ENCODE data around the gene OR52N2.

The OR52N2 gene

DNA sequence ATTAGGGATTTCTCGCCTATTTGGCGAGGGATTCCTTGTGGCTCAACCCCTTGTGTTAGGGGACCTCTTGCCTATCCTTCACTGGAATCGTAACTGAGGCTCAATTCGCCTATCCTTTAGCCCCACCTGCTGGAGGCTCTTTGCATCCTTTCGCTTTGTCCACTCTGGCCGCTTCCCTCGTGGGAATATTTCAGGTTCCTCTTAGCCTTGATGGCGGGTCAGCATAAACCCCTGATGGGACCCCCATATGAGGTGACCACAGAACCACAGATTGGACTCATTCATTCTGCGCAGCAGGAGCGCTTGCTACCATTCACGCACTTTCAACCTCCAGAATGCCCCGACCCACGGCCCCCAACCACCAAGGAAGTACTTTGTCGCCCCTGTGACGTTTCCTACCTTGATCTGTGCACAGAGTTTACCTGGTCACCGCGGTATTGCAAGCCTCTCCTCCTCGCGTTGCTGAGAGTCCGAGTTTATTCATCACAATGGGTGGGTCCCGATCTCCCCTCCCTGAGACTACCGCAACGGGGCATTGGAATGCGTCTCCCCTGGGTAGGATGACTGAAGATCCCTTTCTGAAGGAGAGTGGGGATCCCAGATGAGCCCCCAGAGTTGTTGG lies at the start of gene OR52N2:
Gene OR52N2 (plus strand): TSS at position 425 of the 622 bp plus-strand sequence. CDS start 11,412 bp downstream, outside the sequence.
- DNase-seq, result peak; percentile 63

DNA sequence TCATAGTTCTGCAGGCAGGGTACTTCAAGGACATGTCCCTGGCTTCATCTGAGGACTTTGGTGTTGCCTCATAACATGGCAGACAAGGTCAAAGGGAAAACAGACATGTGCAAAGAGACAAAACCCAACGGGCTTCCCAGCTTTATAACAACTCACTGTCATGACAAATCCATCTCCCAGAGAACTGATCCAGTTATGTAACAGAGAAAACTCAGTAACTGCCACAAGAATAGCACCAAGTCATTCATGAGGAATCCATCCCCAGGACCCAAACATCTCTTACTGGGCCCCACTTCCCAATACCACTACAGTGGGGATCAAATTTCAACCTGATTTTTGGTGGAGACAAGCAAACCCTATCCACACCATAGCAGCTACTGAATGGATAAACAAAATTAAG lies 41.7 kb upstream of the OR52N2 start:
- DNase-seq, result no peak

DNA sequence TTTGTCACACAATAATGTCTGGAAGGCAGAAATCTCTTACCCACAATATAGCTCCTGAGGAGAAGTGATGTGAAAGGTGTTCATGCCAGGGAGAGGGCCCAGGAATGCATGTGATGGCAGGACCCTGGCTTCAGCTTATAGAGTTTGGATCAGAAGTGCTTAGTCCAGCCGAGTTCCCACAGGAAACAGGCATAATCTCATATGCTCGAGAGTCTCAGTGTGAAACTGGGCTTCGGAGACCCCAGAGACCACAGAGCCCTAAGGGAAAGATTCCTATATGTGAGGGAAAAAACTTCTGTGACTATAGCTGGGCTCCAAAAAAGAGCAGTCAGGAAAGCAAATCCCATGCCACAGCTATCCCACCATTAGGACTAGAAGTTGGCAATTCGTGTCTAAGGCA lies 25.5 kb upstream of the OR52N2 start, which contains the start of gene OR52N5:
Gene OR52N5 (minus strand): TSS at position 101 of the 400 bp plus-strand sequence. CDS start 4,721 bp downstream, outside the sequence.
- no peak for DNase-seq

DNA sequence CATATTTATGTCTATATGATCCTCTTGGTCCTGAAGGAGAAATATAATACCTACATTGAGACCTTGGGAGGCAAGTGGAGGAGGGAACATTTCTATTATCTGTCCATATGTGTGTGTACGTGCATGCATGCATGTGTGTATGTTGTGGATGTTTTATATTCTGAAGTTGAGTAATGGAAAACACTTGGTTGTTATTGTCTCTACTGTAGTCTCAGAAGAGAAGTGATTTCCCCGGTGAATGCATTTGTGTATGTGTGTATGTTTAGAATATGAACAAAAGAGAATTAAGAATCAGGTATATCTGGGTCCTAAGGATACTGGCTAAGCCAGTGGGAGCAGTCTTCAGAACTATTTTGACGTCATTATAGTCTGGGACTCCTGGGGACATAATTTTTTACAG lies 17.6 kb upstream of the OR52N2 start, which contains the start of gene OR52N1:
Gene OR52N1 (minus strand): TSS at position 101 of the 400 bp plus-strand sequence. CDS start 2,449 bp downstream, outside the sequence.
- DNase-seq, result no peak

DNA sequence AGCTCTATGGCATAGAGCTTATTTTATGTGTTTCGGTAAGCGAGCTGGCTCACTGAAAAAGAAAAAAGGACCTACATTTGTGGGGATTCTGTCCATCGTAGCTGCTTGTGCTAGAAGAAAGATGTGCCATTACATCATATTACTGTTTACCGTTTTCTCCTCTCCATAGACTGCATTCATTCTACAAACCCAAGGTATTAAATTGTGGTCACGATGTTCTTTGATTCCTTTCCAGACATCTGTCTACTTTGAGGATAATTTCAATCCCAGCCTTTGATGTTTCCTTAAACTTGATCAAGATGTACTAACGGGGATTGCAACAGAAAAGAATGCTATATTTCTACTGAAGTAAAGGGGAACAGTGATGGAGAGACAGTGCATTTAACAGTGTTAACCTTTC lies 12.2 kb upstream of the OR52N2 start:
- no peak for DNase-seq

DNA sequence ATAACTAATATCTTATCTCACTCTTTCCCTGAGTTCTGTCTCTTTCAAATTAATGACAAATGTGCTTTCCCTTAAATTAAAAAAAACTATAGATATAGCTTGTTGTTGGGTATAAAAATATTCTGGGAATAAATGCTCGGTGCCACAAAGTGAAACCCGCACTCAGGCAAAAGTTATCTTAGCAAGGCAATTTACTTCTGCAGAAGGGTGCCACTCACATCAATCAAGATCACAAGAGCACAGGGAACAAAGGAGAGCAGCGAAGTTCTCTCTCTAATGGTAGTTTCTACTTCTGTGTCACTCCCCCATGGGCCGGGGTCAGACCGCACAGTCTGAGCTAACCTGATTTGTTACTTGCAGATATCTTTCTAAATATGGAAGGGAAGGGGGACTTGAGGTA lies 4.7 kb upstream of the OR52N2 start:
- no peak for DNase-seq

DNA sequence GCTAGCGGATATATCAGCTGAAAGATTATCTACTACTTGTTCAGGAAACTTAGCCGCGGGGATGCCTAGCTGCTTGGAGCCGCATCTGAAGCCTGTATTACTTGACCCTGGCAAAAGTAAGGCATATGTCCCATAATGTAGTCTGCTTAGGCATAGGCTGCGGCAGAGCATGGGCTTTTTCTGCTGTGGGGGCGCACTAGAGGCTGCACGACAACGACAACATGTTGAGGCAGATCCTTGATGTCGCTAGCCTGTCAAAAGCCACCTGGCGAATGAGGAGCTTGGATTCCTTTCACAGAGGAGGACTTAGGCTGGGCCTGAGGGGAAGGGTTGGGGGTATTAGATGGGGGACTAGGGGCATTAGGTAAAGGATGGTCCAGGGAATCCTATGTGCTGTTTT lies 1.1 kb upstream of the OR52N2 start:
- DNase-seq, result no peak

DNA sequence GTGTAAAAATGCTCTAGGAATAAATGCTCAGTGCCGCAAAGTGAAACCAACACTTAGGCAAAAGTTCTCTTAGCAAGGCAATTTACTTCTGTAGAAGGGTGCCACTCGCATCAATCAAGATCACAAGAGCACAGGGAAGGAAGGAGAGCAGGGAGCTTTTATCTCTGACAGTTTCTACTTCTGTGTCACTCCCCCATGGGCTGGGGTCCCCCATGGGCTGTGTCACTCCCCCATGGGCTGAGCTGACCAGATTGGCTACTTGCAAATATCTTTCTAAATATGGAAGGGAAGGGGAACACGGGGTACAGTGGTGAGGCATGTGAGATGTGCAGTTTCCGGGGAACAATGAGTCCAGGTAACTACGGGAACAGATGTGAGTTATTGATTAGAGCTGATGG lies 397 bp downstream of the OR52N2 start:
- peak; percentile 7 for DNase-seq

DNA sequence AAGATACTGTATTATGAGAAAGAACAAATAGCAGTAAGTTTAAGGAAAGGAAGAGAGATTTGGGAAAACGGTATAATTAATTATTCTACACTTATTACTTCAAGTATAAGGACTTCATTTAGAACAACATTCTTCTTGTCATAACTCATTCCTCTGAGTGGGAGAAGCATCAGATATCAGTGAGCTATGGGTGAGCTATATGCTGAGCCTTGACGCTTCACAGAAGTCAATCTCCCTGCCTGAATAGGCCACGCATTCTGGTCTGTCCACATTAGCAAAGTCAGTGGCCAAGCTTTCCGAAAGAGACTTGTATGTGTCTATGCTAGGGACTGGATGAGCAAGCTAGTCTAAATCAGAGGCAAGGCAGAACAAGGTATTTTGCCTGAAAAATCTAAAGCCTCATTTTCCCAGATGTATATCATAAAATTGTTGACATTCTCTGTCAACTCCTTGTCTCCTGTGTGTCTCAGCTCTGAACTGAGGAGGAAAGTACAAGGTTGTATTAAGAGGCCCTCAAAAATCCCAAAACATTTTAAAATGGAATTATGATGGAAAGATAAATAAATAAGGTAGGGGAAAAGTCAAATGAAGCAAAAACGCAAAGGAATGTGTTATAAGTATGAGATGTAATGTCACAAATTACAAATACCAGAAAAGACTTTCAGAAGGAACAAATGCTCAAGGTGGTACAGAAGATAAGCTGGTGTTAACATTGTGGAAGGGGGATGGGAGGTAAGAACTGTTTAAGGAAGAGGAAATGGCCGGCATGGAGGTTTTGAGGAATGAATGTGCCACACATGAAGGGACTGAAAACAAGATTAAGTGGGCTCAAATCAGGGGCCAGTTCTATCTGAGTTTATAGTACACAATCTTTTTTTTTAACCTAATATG lies 1.4 kb downstream of the OR52N2 start:
- DNase-seq, result peak; percentile 5

DNA sequence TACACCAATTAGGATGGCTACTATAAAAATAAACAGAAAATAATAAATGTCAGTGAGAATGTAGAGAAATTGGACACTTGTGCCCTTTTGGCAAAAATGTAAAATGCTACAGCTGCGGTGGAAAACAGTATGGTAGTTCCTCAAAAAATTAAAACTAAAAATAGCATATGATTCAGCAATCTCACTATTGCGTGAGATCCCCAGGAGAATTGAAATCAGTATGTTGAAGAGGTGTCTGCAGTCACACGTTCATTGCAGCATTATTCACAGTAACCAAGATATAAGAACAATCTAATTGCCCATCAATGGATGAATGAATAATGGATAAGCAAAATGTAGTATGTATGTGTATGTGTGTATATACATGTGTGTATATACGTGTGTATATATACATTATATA lies 6.8 kb downstream of the OR52N2 start:
- peak; percentile 89 for DNase-seq

DNA sequence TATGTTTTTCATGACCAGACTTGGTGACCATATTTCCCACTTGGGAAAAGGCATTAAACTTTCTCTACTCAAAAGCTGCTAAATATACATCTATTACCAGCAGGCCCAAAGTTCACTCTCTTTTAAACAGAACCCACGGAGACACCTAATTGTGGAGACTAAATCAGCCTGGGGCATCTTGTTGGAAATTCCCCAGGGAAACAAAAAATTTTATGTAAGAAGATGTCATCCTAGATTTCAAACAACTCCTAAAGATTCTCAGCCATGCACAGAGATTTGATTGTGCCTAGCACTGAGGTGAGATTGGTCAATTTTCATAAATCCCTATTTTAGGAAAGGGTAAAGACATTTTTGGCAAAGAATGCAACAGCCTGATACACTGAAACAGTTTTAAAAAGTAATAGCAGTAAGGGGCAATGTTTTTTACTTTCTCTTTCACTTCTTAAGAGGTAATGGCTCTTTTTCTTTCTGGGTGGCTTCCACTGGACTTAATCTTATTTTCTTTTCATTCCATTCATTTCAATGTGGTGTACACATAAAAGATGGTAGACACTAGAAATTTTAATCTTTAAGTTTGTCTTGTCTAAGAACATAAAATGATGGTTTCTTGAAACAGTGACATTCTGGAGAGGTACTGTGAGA lies 9.6 kb downstream of the OR52N2 start:
- no peak for DNase-seq

DNA sequence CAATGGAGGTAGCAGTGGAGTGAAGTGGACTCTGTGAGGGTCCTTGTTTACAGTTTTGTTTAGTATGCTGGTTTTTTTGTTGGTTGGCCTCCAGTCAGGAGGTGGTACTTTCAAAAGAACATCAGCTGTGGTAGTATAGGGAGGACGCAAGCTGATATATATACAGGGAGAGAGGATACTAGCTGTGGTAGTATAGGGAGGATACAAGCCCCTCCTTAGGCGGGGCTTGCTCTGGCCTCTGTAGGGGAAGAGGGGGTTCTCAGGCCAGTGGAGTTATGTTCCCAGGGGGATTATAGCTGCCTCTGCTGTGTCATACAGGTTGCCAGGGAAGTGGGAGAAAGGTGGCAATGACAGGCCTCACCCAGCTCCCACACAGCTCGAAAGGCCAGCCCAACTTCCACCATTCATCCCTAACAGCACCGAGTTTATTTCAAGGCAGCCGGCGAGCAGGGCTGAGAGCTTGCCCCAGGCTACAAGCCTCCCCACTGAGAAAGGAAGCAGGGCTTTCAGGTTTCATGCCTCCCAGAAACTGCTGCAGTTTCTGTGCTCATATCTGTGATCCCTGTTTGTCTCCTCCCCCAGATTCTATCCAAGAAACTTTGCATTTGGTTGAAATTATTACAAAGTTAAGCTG lies 22.6 kb downstream of the OR52N2 start:
- DNase-seq, result no peak

DNA sequence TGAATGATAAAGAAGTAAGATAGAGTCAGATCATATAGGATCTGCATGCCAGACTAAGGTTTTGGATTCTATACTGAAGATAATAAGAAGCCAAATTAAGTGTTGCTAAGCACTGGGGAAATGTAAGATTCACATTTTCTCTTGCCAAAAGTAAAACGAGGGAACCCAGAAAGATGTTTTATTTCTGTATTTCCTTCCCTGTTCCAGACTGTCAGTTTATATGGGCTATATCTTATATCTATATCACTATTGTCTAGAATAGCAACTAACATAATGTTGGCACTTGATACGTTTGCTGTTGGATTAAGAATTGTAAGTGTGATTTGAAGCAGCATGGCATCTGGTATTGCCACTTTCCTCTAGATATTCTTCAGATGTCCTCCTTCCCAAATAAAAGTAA lies 24.7 kb downstream of the OR52N2 start:
- no peak for DNase-seq

DNA sequence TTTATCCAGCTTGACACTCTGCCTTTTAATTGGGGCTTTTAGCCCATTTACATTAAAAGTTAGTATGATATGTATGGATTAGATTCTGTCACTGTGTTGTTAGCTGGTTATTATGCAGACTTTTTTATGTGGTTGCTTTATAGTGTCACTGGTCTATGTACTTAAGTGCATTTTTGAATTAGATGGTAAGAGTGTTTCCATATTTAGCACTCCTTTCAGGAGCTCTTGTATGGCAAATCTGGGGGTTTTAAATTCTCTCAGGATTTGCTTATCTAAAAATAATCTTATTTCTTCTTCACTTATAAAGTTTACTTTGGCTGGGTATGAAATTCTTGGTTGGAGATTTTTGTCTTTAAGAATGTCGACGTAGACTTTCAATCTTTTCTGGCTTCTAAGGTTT lies 29.0 kb downstream of the OR52N2 start:
- DNase-seq, result no peak

DNA sequence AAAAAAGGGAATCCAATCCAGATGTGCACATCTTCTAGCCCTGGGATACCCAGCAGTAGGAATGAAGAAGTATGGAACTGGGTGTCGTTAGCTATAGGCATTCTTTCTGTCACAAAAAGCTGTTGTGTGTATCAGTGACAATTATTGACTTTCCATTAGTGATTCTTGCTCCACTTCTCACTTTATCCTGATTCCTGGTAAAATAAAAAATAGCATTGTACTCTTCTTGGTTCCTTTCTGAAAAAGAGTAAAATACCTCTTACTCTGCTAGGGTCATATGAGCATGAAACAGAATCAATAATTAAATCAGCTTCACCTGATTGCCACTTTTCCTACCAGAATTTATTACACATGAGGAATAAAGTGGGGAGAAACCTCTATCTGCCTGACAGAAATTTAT lies 33.1 kb downstream of the OR52N2 start, which contains the start of gene OR52E6:
Gene OR52E6 (minus strand): TSS at position 101 of the 400 bp plus-strand sequence. CDS start 0 bp downstream, at position 101.
- DNase-seq, result no peak

DNA sequence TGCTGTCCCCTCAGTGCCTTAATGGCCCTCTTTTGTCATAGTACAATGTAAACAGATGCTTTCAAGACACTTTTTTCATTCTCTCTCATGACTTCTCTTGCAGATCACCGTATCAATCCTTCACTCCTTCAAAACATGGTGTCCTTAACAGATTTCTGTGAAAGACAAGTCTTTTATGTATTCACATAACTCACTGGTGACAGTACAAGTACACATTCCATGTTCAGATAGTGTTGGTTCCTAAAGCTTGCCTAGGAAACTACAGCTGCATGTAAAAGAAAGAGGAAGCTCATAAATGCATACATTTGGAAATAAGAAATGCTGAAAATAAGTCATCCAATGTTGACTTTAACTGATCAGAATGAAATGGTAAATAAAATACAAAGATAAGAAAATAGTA lies 38.0 kb downstream of the OR52N2 start:
- DNase-seq, result peak; percentile 16

DNA sequence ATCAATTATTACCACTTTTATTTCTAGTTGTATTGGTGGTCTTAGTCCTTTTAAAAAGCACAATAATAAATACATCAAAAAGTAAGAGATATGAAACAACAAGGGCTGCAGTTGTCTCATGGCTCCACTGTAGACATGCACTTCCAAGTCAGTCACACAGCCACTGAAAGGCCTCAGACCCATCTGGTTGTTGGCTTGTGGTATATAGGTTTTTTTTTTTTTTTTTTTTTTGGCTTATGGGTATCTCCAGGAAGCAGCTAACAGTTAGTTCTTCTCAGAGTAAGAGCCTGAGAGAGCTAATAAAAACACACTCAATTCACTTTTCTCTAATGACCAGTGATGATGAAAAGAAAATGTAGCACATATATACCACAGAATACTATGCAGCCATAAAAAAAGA lies 39.0 kb downstream of the OR52N2 start:
- DNase-seq, result no peak

DNA sequence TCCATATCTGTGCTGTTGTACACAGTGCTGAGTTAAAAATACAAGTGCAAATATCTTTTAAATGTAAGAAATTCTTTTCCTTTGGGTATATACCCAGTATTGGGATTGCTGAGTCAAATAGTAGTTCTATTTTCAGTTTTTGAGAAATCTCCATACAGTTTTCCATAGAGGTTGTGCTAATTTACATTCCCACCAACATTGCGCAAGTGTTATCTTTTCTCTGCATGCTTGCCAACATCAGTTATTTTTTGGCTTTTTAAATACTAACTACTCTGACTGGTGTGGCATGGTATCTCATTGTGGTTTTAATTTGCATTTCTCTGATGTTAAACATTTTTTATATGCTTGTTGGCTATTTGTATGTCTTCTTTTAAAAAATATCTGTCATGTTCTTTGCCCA lies 42.3 kb downstream of the OR52N2 start:
- DNase-seq, result no peak

DNA sequence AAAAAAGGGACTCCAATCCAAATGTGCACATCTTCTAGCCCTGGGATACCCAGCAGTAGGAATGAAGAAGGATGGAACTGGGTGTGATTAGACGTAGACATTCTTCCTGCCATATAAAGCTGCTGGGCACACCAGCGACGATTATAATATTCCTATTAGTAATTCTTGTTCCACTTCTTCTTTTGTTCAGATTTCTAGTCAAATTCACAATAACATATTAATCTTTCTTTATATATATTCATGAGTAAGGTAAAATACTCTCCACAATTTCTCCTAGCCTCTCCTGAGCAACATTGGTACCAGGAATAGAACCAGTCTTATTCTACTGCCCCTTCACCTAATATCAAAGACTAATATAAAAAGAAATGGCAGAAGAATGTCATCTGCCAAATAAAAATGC lies 48.9 kb downstream of the OR52N2 start, which contains the start of gene OR52E8:
Gene OR52E8 (minus strand): TSS at position 101 of the 400 bp plus-strand sequence. CDS start 0 bp downstream, at position 101.
- no peak for DNase-seq

DNA sequence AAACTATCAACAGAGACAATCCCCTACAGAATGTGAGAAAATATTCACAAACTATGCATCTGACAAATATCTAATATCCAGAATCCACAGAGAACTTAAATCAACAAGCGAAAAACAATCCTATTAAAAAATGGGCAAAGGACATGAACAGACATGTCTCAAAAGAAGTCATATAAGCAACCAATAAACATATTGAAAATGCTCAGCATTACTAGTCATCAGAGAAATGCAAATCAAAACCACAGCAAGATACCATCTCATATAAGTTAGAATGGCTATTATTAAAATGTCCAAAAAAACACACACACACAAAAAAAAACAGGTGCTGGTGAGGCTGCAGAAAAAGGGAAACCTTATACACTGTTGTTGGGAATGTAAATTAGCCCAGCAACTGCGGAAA lies 57.1 kb downstream of the OR52N2 start:
- no peak for DNase-seq

Measured in MV-4-11 (cell line).